ENCODE data around the gene ARHGAP10. TPM values are rescaled to one million over a fixed set of nuclear protein-coding genes. Genes with fewer than 3 reads are reported as not detected.
"Not testable (repeated sequence)": the region's sequence is repeated elsewhere in the genome, so short reads cannot be mapped to it uniquely, and the experiment has no call there.

Gene ARHGAP10
- total RNA-seq, 2 donors from 2014 or later = 41.4 to 46.5 TPM

- intact Hi-C loops (cut with DNase I) = no loop called here
- ATAC-seq = no peak
- no peak for DNase-seq
Observed at GRCh38 chr4:147785129-147785528, 53.2 kb downstream of the ARHGAP10 start.

- ATAC-seq (no peak), DNase-seq (no peak)
- intact Hi-C loops (cut with DNase I) = no loop called here
Observed at GRCh38 chr4:147786031-147786430, 54.1 kb downstream of the ARHGAP10 start.

- peak in 1 of 2 donors; percentile 30 for ATAC-seq
- intact Hi-C loops (cut with DNase I) = no loop called here
- DNase-seq = no peak
Observed at GRCh38 chr4:147786531-147786930, 54.6 kb downstream of the ARHGAP10 start.

GRCh38 chr4:147787204-147787603 lies 55.3 kb downstream of the ARHGAP10 start:
- peak; percentile 37 for DNase-seq
- intact Hi-C loops (cut with DNase I) = no loop called here

GRCh38 chr4:147788791-147789190 lies 56.9 kb downstream of the ARHGAP10 start:
- no peak for DNase-seq
- intact Hi-C loops (cut with DNase I) = no loop called here
- ATAC-seq = peak; percentile 30 to 31

More at GRCh38 chr4:147787204-147787603, 55.3 kb downstream of the ARHGAP10 start:
- peak; percentile 60 to 92 for ATAC-seq

GRCh38 chr4:147789596-147789995 lies 57.7 kb downstream of the ARHGAP10 start:
- no peak for ATAC-seq
- intact Hi-C loops (cut with DNase I) = no loop called here
- DNase-seq = no peak

GRCh38 chr4:147790412-147790811 lies 58.5 kb downstream of the ARHGAP10 start:
- intact Hi-C loops (cut with DNase I) = no loop called here
- no peak for DNase-seq
- no peak for ATAC-seq

GRCh38 chr4:147791341-147791740 lies 59.5 kb downstream of the ARHGAP10 start:
- ATAC-seq (no peak), DNase-seq (no peak)
- intact Hi-C loops (cut with DNase I) = no loop called here

GRCh38 chr4:147791865-147792264 lies 60.0 kb downstream of the ARHGAP10 start:
- no peak for DNase-seq
- ATAC-seq = no peak
- intact Hi-C loops (cut with DNase I) = no loop called here

GRCh38 chr4:147793569-147794313 lies 61.9 kb downstream of the ARHGAP10 start:
- DNase-seq (no peak), ATAC-seq (peak in 1 of 2 donors; percentile 17)
- intact Hi-C loops (cut with DNase I) = no loop called here

- no peak for DNase-seq
- no peak for ATAC-seq
- intact Hi-C loops (cut with DNase I) = no loop called here
Observed at GRCh38 chr4:147794314-147794680, 62.4 kb downstream of the ARHGAP10 start.

- DNase-seq (no peak), ATAC-seq (no peak)
- intact Hi-C loops (cut with DNase I) = no loop called here
Observed at GRCh38 chr4:147794787-147795413, 63.0 kb downstream of the ARHGAP10 start.

- DNase-seq; intact Hi-C loops (cut with DNase I); ATAC-seq: not testable (repeated sequence)
Observed at GRCh38 chr4:147799057-147799456, 67.2 kb downstream of the ARHGAP10 start.

- ATAC-seq (peak in 1 of 2 donors; percentile 57), DNase-seq (no peak)
- intact Hi-C loops (cut with DNase I) = no loop called here
Observed at GRCh38 chr4:147799986-147800555, 68.2 kb downstream of the ARHGAP10 start.

GRCh38 chr4:147801820-147802219 lies 69.9 kb downstream of the ARHGAP10 start:
- intact Hi-C loops (cut with DNase I) = no loop called here
- ATAC-seq (no peak), DNase-seq (no peak)

GRCh38 chr4:147802346-147802745 lies 70.5 kb downstream of the ARHGAP10 start:
- ATAC-seq (no peak), DNase-seq (no peak)
- intact Hi-C loops (cut with DNase I) = no loop called here

- DNase-seq (no peak), ATAC-seq (no peak)
- intact Hi-C loops (cut with DNase I) = no loop called here
Observed at GRCh38 chr4:147805946-147806345, 74.1 kb downstream of the ARHGAP10 start.

GRCh38 chr4:147808447-147808846 lies 76.6 kb downstream of the ARHGAP10 start:
- intact Hi-C loops (cut with DNase I) = no loop called here
- ATAC-seq = peak in 1 of 2 donors; percentile 61
- no peak for DNase-seq

GRCh38 chr4:147809211-147809610 lies 77.3 kb downstream of the ARHGAP10 start:
- ATAC-seq (no peak), DNase-seq (no peak)
- intact Hi-C loops (cut with DNase I) = no loop called here

- intact Hi-C loops (cut with DNase I) = no loop called here
- ATAC-seq (no peak), DNase-seq (no peak)
Observed at GRCh38 chr4:147811878-147812277, 80.0 kb downstream of the ARHGAP10 start.

Data from left cardiac atrium (tissue), 4 donors.